Heart left ventricle (tissue), 16 donors: ENCODE data around the gene CTDP1. TPM values are rescaled to one million over a fixed set of nuclear protein-coding genes. Genes with fewer than 3 reads are reported as not detected.

Experiments used
- ATAC-seq, 4 donors: fragments of 200-7000 bp; cut with Tn5 transposase; one replicate each; pipeline ENCODE4 v1.9.1; 2020 to 2022; ENCODE audit warnings: moderate library complexity in 4 of 4, mild to moderate bottlenecking in 3 of 4, moderate number of reproducible peaks in 1 of 4
- DNase-seq, 5 donors: peaks; one replicate each; pipeline ENCODE4 v3.0.0-alpha.2; 2020
- H3K27ac ChIP-seq, 12 donors: fragments of 200-600 bp; sonication (generic) in 4 of 12; one replicate each; pipeline versions ENCODE4 v1.5.0 to v1.8.0; 2016 to 2022; ENCODE audit warnings: mild to moderate bottlenecking in 2 of 12
- H3K27me3 ChIP-seq, 9 donors: fragments of 200-600 bp; sonication (generic) in 2 of 9; one replicate each; pipeline versions ENCODE4 v1.5.1 to v1.8.0; 2016 to 2022; ENCODE audit warnings: mild to moderate bottlenecking in 3 of 9
- H3K36me3 ChIP-seq, 9 donors: fragments of 200-600 bp; sonication (generic) in 2 of 9; one replicate each; pipeline versions ENCODE4 v1.5.0 to v1.8.0; 2018 to 2022; ENCODE audit warnings: mild to moderate bottlenecking in 2 of 9
- H3K4me1 ChIP-seq, 12 donors: fragments of 200-600 bp; sonication (generic) in 4 of 12; one replicate each; pipeline versions ENCODE4 v1.5.0 to v1.8.0; 2016 to 2022; ENCODE audit warnings: mild to moderate bottlenecking in 3 of 12
- H3K4me3 ChIP-seq, 12 donors: fragments of 200-600 bp; sonication (generic) in 4 of 12; one replicate each; pipeline versions ENCODE4 v1.5.0 to v1.8.0; 2017 to 2022; ENCODE audit warnings: mild to moderate bottlenecking in 9 of 12, moderate library complexity in 4 of 12
- H3K9me3 ChIP-seq, 12 donors: fragments of 200-600 bp; sonication (generic) in 4 of 12; one replicate each; pipeline versions ENCODE4 v1.5.0 to v1.8.0; 2016 to 2022; ENCODE audit warnings: mild to moderate bottlenecking in 1 of 12
- CTCF ChIP-seq, 12 donors: fragments of 200-600 bp; sonication (generic) in 4 of 12; IDR thresholded peaks; one replicate each; pipeline versions ENCODE4 v1.5.0 to v1.8.0; 2018 to 2022; ENCODE audit warnings: antibody characterized with exemption in 12 of 12, mild to moderate bottlenecking in 5 of 12
- POLR2A ChIP-seq, 2 donors: fragments of 450-650 bp; IDR thresholded peaks; one replicate each; pipeline ENCODE4 v1.6.1; 2017; ENCODE audit warnings: antibody characterized with exemption in 2 of 2, mild to moderate bottlenecking in 2 of 2, moderate library complexity in 2 of 2
- WGBS, 4 donors: extraction: QIAGEN DNeasy Blood & Tissue Kit in 2 of 4; methylation state at CpG; one replicate each; pipeline versions ENCODE4 v1.1.5 to v1.1.7; 2013 to 2018; 5-methylcytosine and 5-hydroxymethylcytosine counted together
- intact Hi-C, 10 donors: fragments of 100-400 bp; cut with DNase I; formaldehyde crosslinking; loops; one replicate each; pipeline versions ENCODE4 v1.11.1 to v1.14.2; 2022
- polyA plus RNA-seq, 2 donors: library from polyadenylated mRNA; stranded (reverse); fragments of 200-250 nt; gene quantifications; one replicate each; pipeline ENCODE4 v1.2.3, GENCODE V29; 2013
- total RNA-seq, 9 donors: library from RNA; depleted of rRNA in 2 of 9; stranded (reverse); fragments of >200 nt in 2 of 9; fragmentation: NEBNext Ultra II Directional in 3 of 9; extraction: Animal tissue kit (Norgen Biotek cat#: 25700) in 3 of 9; gene quantifications; one replicate each; pipeline versions ENCODE4 v1.1.0 to v1.2.4, GENCODE V29; 2016 to 2023
- donor health status: ischemic (EF 13 %, LVEDD 7.1; RV severe dilation, severe dysfunction).
- donor health status: healthy with polysubstance abuse.
- donor health status: DM: no; HTN: yes; CAD: no.
- donor health status: DM: no; HTN: no; CAD: no.
- donor health status: ischemic (EF 25% LVEDD 6.9; RV normal size, moderate dysfunction).
- donor health status: ischemic (EF 25% LVEDD 5.7; RV mildly dilated, moderate dysfunction).
- donor health status: healthy.
- donor health status: DM: yes; HTN: yes; CAD: no.
- donor health status: ischemic (EF 35%, LVEDD 5.7; RV mildly dilated, moderate dysfunction).
- donor health status: nonischemic (EF 11% LVEDD 7.7; RV severe dilation, severe dysfunction).
- donor health status: DM: yes; HTN: yes; CAD: no.
- donor health status: PGD.
- donor health status: ischemic (EF 29% LVEDD 5.4; RV normal size, mild dysfunction).
- donor health status: nonischemic (EF 23%, LVEDD 6.1; RV moderate dilation, normal function).

Gene CTDP1
- total and polyA plus RNA-seq, 11 donors: 6.0 to 17.1 (median 10.3) TPM

- TF ChIP-seq POLR2A (IDR thresholded peaks at IDR 0.05) (no peak), CTCF (IDR thresholded peaks at IDR 0.05) (no peak)
- H3K27me3 ChIP-seq: peaks cover 26 to 76% (median 38%) of the 10 kb centered on the region in 9 donors
- no peak overlapping the region for H3K27ac ChIP-seq
- DNase-seq: peak in 1 of 5 donors; percentile 24
- no peaks in the 10 kb centered on the region for H3K9me3 ChIP-seq
- intact Hi-C loops: loop anchor here in 1 of 10 donors (10.0 kb wide), 1 partner anchor 185 kb away; no protein-coding TSS in a partner anchor
- ATAC-seq: no peak
- H3K4me3 ChIP-seq: no peak overlapping the region
- WGBS, 4 donors: 79 to 82% (median 80%) methylated on average over 45 to 46 of the region's 46 CpGs
- no peaks in the 10 kb centered on the region for H3K36me3 ChIP-seq
- peaks cover 0 to 37% (median 8%) of the 10 kb centered on the region in 12 donors for H3K4me1 ChIP-seq
Observed at GRCh38 chr18:79789901-79790890, 110.6 kb downstream of the CTDP1 start.

GRCh38 chr18:79790996-79791972, 111.7 kb downstream of the CTDP1 start:
- peak overlapping the region in 5 of 12 donors; percentile 1 to 18 (median 7) for H3K4me3 ChIP-seq
- TF ChIP-seq CTCF (IDR thresholded peaks at IDR 0.05) (no peak), POLR2A (IDR thresholded peaks at IDR 0.05) (no peak)
- no peaks in the 10 kb centered on the region for H3K36me3 ChIP-seq
- peaks cover 0 to 37% (median 8%) of the 10 kb centered on the region in 12 donors for H3K4me1 ChIP-seq
- peak; percentile 59 to 82 (median 73) for ATAC-seq
- peak overlapping the region in 1 of 12 donors; percentile 63 for H3K27ac ChIP-seq
- no peaks in the 10 kb centered on the region for H3K9me3 ChIP-seq
- peak in 4 of 5 donors; percentile 35 to 62 (median 50) for DNase-seq
- intact Hi-C loops: loop anchor here in 1 of 10 donors (10.0 kb wide), 1 partner anchor 184 kb away; no protein-coding TSS in a partner anchor
- H3K27me3 ChIP-seq: peaks cover 25 to 65% (median 38%) of the 10 kb centered on the region in 9 donors
- 26 to 33% (median 30%) methylated on average over 21 of the region's 21 CpGs for WGBS, 4 donors

- Histone ChIP-seq H3K4me3 (peak overlapping the region in 4 of 12 donors; percentile 1 to 18 (median 5)), H3K9me3 (no peaks in the 10 kb centered on the region), H3K27ac (peak overlapping the region in 1 of 12 donors; percentile 63), H3K27me3 (peaks cover 15 to 62% (median 39%) of the 10 kb centered on the region in 9 donors), H3K36me3 (no peaks in the 10 kb centered on the region), H3K4me1 (peaks cover 0 to 42% (median 8%) of the 10 kb centered on the region in 12 donors)
- intact Hi-C loops: loop anchor here in 1 of 10 donors (10.0 kb wide), 1 partner anchor 182 kb away; no protein-coding TSS in a partner anchor
- no peak for TF ChIP-seq CTCF (IDR thresholded peaks at IDR 0.05)
- no peak for TF ChIP-seq POLR2A (IDR thresholded peaks at IDR 0.05)
- WGBS, 4 donors: 77 to 82% (median 78%) methylated on average over 46 of the region's 46 CpGs
- ATAC-seq (no peak), DNase-seq (peak in 1 of 5 donors; percentile 26)
Observed at GRCh38 chr18:79792096-79792987, 112.7 kb downstream of the CTDP1 start.
